Esophagus muscularis mucosa (tissue), 3 donors: Measurements from ENCODE around the gene GSC2.

Experiments used
- CTCF ChIP-seq, 3 experiments: fragments of 200-600 bp in 2 of 3; fragments of 450-650 bp in 1 of 3; sonication (generic) in 2 of 3; IDR thresholded peaks; one replicate each; pipeline ENCODE4 v1.5.1; 2017 to 2019; ENCODE audit warnings: antibody characterized with exemption in 3 of 3, mild to moderate bottlenecking in 2 of 3, moderate library complexity in 1 of 3
- POLR2A ChIP-seq: fragments of 450-650 bp; IDR thresholded peaks from one replicate; pipeline ENCODE4 v1.6.1; 2017; ENCODE audit warnings: antibody characterized with exemption, moderate library complexity, mild to moderate bottlenecking, low read depth

- no peak for TF ChIP-seq CTCF (IDR thresholded peaks at IDR 0.05)
- no peak for TF ChIP-seq POLR2A
Measured at GRCh38 chr22:19125011-19125410, 25.1 kb downstream of the GSC2 start.
